ENCODE results near the gene TNNT1.

TNNT1 gene

DNA sequence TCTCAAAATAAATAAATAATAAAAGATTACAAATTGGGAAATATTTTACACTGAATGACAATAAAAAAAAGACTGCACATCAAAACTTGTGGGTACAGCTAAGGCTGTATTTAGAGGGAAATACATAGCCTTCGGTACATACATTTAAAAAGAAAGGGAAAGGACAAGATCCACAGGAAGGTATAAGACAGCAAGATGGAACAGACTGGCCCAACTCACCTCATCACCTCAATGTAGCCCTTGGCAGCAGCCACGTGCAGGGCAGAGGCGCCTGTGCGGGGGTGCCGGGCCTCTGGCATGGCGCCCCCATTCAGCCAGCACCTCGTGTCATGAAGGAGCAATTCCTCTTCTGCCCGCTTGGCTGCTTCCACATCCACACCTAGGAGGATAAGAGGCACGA is 45.8 kb downstream of the TNNT1 start:
- TF ChIP-seq RARB (CRISPR knock-in tag; IDR thresholded peaks at IDR 0.05) (no peak), ZNF8 (CRISPR knock-in tag; IDR thresholded peaks at IDR 0.05) (peak; percentile 58)
- no peak for ATAC-seq

DNA sequence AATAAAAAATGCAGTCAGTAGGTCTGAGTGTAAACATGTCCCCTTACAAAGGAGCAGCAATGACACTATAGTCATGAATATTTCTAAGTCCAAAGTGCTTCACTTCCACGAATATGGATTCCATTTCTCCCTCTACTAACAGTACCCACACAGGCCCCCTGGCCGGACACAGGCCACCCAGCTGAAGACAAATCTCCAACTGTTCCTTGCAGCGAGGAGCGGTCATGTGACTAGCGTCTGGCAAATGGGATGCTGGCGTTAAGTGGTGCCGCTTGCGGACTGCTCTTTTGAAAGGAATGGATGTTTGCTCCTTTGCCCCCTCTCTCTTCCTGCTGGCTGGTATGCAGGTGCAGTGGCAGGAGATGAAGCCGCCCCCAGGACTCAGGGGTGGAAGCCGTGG is 47.7 kb downstream of the TNNT1 start:
- TF ChIP-seq SNAI2 (CRISPR knock-in tag; IDR thresholded peaks at IDR 0.05): no peak
- no peak for TF ChIP-seq TCF4 (CRISPR knock-in tag; IDR thresholded peaks at IDR 0.05; ENCODE audit: borderline replicate concordance)
- TF ChIP-seq, protein P1, sequence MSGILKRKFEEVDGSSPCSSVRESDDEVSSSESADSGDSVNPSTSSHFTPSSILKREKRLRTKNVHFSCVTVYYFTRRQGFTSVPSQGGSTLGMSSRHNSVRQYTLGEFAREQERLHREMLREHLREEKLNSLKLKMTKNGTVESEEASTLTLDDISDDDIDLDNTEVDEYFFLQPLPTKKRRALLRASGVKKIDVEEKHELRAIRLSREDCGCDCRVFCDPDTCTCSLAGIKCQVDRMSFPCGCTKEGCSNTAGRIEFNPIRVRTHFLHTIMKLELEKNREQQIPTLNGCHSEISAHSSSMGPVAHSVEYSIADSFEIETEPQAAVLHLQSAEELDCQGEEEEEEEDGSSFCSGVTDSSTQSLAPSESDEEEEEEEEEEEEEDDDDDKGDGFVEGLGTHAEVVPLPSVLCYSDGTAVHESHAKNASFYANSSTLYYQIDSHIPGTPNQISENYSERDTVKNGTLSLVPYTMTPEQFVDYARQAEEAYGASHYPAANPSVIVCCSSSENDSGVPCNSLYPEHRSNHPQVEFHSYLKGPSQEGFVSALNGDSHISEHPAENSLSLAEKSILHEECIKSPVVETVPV (CRISPR knock-in tag; IDR thresholded peaks at IDR 0.05): no peak
- no peak for TF ChIP-seq ZNF8 (CRISPR knock-in tag; IDR thresholded peaks at IDR 0.05)
- ATAC-seq: no peak

DNA sequence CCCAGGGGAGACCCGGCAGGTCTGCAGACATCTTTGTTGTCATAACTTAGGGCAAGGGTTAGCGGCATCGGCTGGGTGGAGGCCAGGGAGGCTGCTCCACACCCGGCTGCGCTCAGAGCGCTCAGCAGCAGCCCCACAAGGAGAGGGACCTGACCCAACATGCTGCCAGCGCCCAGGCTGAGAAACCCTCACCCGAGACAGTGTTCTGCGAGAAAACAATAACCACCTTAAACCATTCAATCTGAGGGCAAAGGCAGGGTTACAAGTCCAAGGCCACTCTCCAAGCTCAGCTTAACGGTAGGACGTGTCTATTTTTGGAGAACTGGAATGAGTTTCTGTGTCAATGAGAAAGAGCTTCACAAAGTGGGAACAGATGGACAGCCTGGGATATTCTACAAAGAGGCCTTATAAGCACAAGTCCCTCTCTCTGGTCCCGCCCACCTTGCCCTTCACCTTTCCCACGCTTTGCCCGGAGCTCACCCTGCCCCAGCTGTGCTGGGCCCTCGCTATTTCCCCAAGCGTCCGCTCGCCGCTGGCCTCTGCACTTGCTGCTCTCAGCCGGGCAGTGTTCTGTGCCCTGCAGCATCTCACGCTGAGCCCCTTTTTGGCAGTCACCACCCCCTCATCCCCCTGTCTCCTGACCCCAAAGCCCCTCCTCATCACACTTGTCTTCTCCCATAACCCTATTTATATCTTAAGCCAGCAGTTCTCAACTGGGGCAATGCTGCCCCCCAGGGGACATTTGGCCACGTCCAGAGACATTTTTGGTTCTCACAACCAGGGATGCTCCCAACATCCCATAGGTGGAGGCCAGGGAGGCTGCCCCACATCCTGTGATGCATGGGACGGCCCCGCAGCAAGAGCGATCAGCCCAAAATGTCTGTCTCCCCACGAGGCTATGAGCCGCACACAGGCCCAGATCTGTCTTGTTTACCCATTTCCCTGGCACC is 49.2 kb downstream of the TNNT1 start:
- TF ChIP-seq ARNTL (CRISPR knock-in tag; IDR thresholded peaks at IDR 0.05; ENCODE audit: borderline replicate concordance, low read depth): no peak
- TF ChIP-seq ZC3H10 (CRISPR knock-in tag; IDR thresholded peaks at IDR 0.05): no peak
- TF ChIP-seq ESRRG (CRISPR knock-in tag; IDR thresholded peaks at IDR 0.05): no peak
- TF ChIP-seq, protein P1 (CRISPR knock-in tag; IDR thresholded peaks at IDR 0.05): no peak
- TF ChIP-seq TCF4 (CRISPR knock-in tag; IDR thresholded peaks at IDR 0.05; ENCODE audit: borderline replicate concordance): no peak
- no peak for TF ChIP-seq ZFP3 (CRISPR knock-in tag; IDR thresholded peaks at IDR 0.05)
- no peak for TF ChIP-seq ZNF8 (CRISPR knock-in tag; IDR thresholded peaks at IDR 0.05)
- TF ChIP-seq OSR1 (CRISPR knock-in tag; IDR thresholded peaks at IDR 0.05): no peak
- TF ChIP-seq, protein P2, sequence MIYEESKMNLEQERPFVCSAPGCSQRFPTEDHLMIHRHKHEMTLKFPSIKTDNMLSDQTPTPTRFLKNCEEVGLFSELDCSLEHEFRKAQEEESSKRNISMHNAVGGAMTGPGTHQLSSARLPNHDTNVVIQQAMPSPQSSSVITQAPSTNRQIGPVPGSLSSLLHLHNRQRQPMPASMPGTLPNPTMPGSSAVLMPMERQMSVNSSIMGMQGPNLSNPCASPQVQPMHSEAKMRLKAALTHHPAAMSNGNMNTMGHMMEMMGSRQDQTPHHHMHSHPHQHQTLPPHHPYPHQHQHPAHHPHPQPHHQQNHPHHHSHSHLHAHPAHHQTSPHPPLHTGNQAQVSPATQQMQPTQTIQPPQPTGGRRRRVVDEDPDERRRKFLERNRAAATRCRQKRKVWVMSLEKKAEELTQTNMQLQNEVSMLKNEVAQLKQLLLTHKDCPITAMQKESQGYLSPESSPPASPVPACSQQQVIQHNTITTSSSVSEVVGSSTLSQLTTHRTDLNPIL (CRISPR knock-in tag; IDR thresholded peaks at IDR 0.05; ENCODE audit: low read depth): no peak
- TF ChIP-seq PPARA (CRISPR knock-in tag; IDR thresholded peaks at IDR 0.05; ENCODE audit: borderline replicate concordance): no peak
- no peak for TF ChIP-seq BACH2 (CRISPR knock-in tag; IDR thresholded peaks at IDR 0.05; ENCODE audit: borderline replicate concordance)
- TF ChIP-seq ZNF565 (CRISPR knock-in tag; conservative IDR thresholded peaks at IDR 0.05; ENCODE audit: low read depth): no peak
- TF ChIP-seq CSDC2 (CRISPR knock-in tag; IDR thresholded peaks at IDR 0.05): no peak
- TF ChIP-seq ISL1 (CRISPR knock-in tag; IDR thresholded peaks at IDR 0.05): no peak
- TF ChIP-seq RARB (CRISPR knock-in tag; IDR thresholded peaks at IDR 0.05): no peak
- TF ChIP-seq, protein P3, sequence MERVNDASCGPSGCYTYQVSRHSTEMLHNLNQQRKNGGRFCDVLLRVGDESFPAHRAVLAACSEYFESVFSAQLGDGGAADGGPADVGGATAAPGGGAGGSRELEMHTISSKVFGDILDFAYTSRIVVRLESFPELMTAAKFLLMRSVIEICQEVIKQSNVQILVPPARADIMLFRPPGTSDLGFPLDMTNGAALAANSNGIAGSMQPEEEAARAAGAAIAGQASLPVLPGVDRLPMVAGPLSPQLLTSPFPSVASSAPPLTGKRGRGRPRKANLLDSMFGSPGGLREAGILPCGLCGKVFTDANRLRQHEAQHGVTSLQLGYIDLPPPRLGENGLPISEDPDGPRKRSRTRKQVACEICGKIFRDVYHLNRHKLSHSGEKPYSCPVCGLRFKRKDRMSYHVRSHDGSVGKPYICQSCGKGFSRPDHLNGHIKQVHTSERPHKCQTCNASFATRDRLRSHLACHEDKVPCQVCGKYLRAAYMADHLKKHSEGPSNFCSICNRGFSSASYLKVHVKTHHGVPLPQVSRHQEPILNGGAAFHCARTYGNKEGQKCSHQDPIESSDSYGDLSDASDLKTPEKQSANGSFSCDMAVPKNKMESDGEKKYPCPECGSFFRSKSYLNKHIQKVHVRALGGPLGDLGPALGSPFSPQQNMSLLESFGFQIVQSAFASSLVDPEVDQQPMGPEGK (CRISPR knock-in tag; IDR thresholded peaks at IDR 0.05; ENCODE audit: borderline replicate concordance): no peak
- TF ChIP-seq ZFP30 (CRISPR knock-in tag; IDR thresholded peaks at IDR 0.05): no peak
- no peak for TF ChIP-seq ZNF70 (CRISPR knock-in tag; IDR thresholded peaks at IDR 0.05)
- TF ChIP-seq SNAI2 (CRISPR knock-in tag; IDR thresholded peaks at IDR 0.05): no peak
- no peak for TF ChIP-seq TOX (CRISPR knock-in tag; IDR thresholded peaks at IDR 0.05; ENCODE audit: borderline replicate concordance)
- 0 out of 3 replicates have a peak, but pooled peaks have one; percentile 19 for ATAC-seq

DNA sequence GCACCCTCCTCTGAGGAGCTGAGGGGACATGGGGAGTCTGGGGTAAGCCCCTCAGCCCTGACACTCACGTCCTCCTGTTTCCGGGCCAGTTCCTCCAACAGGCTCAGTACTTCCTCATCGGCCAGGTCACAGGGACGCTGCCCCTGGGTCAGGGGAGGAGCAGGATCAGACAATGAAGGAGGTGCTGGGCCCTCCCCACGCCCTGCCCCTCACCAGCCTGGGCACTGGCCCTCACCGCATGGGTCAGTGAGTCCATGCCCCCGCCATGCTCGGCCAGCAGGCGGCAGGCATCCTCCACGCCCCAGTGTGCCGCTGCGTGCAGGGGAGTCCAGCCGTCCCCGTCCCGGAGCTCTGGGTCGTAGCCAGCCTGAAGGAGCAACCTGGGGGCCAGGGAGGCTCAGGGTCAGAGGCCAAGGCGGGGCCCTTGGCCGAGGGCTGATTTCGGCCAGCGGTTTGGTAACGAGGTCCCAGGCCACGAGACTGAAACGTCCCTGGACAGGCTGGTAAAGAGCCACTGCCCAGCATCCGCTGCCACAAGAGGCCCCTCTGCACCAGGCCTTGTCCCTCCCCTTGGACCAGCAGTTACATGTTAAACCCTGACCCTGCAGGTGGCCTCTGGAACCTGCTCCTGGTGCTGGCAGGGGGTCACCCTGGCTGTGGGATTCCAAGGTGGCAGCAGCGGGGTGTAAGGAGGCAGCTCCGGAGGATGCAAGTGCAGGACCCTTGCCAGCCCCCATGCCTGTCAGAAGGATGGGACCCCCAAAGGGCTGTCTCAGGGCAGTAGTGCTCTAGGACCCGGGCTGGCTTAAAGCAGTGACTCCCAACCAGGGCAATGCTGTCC is 50.1 kb downstream of the TNNT1 start:
- TF ChIP-seq SNAI2 (CRISPR knock-in tag; IDR thresholded peaks at IDR 0.05) (no peak), GLIS3 (CRISPR knock-in tag; IDR thresholded peaks at IDR 0.05) (no peak), TOX (CRISPR knock-in tag; IDR thresholded peaks at IDR 0.05; ENCODE audit: borderline replicate concordance) (no peak), ZNF70 (CRISPR knock-in tag; IDR thresholded peaks at IDR 0.05) (no peak), ISL1 (CRISPR knock-in tag; IDR thresholded peaks at IDR 0.05) (no peak), ARNTL (CRISPR knock-in tag; IDR thresholded peaks at IDR 0.05; ENCODE audit: borderline replicate concordance, low read depth) (no peak), OSR1 (CRISPR knock-in tag; IDR thresholded peaks at IDR 0.05) (no peak)
- no peak for ATAC-seq

Data from SK-N-SH treated with all-trans-retinoic acid at 6 μM for 48 hours (cell line).